Measurements from ENCODE around the gene PLXNC1.

The PLXNC1 gene

DNA sequence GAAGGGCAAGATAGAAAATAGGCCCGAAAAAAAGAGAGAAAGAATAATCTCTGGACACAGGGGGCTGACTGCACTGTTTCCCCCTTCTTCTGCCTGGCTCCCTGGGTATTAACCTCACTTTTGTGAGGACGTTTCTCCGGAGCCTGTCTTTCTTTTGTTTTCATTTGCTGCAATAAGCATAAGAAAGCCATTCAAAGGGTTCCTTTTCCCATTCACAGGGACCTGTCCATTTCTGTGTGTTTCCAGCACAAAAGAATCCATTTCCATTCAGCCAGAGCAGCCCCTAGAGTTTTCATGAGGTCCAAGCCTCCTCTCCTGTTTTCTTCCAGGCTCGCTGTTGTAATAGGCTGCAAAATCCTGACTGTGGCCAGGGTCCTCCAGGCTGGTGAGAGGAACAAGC, 16.8 kb downstream of the PLXNC1 start:
- DNase-seq, result no peak

DNA sequence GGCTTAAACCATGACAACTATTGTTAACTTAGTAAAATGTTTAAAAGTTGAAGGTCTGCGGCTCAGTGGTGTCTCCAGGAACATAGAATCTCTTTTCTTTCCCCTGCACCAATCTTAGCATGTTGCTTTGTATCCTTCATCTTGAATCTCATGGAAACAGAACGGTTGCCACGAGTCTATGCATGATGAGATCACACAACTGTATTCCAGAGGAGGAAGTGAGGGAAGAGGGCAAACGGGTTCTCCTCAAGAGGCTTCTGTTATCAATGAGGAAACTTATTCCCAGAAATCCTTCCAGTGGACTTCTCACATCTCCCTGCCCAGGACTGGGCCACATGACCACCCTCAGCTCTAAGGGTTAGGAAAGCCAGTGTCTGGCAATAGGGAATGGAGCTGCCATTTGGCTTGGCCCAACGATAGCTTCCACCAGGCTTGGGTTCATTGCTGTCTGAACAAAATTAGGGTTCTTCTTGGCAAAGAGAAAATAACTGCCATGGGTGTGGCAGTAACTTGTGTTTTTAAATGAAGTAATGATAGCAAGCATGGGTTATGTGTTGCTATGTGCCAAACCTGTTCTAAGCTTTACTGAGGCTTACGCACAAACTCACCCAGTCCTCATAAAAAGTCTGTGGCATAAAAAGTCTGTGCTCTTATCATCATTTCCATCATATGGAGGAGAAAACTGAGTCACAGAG, 17.4 kb downstream of the PLXNC1 start:
- DNase-seq, result no peak

DNA sequence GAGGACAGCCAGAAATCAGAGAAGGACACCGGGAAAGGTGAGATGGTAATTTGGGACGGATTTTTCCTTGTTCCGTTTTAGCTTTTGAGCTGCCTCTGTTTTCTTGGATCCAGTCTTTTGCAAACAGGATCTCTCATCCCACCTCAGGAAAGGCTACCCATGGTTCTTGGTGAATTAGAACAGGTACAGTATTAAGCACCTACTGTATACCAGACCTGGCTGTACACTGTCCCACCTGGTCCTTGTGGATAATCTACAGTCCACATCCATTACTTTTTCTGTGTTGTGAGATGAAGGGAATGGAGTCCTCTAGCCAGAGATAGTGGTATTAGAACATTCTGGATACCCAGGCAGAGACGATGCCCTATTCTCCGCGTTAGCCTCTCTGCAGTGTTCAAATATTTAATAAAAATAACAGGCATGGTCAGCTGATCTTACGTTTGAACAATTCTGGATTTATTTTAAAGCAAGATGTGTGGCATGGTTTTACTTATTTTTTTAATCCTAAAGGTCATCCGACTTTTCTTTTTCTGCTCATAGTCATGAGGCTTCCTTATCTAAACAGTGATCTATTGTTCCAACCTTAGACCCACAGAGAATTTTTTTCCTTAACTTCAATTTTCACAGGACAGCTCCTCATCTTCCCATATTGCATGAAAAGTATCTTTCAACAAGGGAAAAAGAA, 18.8 kb downstream of the PLXNC1 start:
- no peak for DNase-seq

DNA sequence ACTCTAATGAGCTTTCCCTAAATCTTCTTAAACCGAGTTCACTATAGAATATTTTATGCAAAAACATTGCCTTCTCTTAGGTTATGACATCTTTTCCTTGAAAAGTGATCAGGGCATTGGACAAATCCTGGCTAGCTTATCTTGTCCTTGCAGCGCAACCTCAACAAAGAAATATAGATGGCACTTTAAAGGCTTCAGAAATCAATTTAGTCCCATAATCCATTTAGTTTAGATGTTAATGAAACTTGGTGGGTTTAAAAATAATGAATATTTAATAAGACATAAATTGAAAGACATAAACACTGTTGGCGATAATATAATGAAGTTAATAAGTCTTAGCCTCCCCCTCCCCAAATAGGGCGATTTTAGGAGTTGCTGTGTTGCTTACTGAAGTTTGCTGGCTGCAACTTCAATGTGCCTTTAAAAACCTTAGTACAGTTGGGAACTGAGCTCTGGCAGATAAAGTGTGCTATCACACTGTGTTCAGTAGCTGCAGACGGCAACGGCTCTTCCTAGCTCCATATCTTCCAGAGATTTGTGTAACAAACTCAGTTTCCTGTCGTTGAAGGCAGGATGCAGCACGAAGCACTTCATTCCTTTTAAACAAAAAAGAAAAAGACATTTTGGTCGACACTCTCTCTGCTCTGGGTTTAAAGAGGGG, 19.5 kb downstream of the PLXNC1 start:
- no peak for DNase-seq

DNA sequence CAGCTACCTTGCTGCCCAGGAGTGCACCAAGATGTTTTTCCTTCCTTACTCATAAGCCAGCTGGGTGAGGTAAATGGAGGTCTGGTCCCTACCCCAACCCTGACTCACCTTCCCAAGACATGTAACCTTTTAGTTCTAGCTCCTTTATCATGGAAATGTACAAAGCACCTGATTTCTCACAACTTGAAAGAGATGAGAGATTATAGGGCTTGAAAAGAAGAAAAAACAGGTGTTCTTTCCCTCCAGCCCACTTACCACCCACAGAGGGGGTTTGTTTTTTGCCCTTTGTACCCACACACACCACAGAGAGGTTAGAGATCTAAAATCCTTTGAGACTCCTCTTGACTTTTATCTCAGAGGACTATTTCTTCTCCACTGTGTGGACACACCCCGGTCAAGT, 21.1 kb downstream of the PLXNC1 start:
- no peak for DNase-seq

DNA sequence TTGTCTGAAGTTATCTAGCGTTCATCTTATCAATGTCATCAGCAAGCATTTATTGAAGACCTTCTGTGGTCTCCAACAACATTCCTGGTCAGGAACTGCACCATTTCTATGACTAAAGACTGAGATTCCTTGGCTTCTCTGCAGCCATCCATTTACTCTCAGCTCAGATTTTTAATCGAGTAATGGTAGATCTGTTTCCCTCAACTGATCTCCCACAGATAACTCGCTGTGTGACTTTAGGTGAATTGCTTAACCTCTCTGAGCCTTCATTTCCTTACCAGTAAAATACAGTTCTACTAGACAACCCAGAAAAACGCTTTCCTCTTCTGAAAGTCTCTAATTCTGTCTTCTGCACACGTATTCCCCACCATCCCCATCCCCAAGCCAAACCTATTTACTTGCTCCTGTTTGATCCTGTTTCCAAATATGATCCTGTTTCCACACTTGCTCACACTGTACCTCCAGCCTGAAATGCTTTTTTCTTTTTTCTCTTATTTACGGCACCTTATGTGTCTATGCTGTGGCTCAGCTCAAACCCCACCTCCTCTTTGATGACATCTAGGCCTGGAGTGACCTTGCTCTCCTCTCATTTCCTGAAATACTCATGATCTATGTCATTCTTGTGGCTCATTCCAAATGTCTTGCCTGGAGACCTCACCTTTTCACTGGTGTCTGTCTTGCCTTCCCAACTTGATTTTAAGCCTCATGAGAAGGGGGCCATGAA, 21.8 kb downstream of the PLXNC1 start:
- no peak for DNase-seq

DNA sequence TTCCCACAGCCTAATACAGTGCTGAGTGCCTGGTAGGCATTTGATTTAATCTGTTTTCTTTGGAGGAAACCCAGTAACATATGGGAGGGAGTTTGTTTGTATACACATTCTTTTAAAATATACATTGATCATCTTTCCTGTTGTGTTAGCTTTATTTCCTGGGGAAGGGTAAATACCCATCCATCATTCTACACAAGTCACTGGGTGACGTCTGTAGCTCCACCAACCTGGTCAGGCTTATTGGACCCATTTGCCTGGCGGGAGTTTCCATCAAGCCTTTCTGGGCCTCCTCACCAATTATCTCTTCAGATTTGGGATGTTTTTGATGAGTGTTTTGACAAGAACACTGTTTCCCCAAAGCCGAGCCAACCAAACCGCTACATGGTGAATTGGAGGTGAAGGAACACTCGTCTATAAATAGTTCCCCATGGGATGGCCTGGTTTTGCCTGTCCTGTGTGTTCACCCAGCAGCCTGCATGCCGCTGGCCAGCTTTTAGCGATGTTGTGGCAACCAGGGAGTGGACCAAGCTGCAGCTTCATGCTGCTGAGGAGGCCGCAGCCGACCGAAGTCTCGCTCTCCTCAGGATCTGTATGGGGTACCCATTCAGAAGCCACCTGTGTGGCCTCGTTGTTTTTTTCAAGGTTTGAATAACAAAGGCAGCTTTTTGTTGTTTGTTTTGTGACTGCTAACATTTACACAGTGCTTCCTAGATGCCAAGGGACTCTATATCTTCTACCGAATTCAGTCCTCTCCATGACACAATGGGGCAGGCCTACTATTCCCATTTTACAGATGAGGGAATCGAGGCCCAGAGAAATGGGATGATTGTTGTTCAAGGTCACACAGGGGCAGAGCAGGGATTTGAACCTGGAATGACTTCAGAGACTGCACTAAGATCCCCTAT, 22.6 kb downstream of the PLXNC1 start:
- no peak for DNase-seq

DNA sequence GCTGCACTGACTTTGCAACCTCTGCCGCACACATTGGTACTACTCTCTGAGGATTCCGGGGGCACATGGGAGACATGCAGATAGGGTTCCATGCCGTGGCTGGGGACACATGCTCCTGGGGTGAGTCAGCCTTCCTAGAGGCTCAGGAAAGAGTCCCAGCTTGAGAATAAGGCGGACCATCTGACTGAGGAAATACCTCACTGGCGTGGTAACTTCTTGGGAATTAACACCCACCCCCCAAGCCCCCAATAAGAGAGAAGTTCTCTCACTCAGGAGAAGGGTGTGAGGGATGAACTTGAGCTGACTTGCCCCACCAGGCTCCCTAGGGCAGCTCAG, 23.2 kb downstream of the PLXNC1 start:
- DNase-seq, result no peak

DNA sequence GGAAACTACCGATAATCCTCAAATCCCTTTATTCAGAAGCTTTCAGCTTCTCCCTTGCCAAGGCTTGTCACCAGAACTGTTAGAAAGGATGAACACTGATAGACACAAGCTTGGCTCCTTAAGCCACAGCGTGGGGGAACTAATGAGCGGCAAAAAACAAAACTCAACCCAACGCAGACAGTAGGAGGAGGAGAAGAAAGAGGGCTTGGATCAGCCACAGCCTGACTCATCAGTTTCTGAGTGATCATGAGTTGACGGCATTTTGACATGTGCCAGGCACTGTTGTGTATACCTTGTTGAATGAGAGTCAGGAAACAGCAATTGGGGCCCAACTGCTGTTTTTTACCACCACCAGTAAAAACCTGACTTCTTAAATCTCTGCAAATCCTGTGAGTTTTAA, 23.7 kb downstream of the PLXNC1 start:
- DNase-seq, result no peak

DNA sequence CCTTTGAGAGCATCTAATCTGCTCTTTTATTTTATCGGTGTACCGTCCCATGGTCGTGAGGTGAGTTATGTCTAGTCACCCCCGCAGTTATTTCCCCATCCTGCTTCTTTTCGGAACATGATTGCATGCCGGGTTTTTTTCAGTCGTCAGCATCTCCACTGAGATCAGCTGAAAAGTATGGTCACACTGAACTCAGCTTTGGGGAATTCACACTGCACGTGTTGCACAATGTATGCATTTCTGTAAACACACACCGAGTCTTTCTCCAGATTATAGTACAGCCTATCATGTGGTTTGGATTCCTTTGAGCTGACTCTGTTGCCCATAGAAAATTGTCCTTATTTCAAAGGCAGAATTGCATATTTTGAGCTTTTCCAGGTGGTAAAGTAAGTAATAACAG, 24.6 kb downstream of the PLXNC1 start:
- no peak for DNase-seq

DNA sequence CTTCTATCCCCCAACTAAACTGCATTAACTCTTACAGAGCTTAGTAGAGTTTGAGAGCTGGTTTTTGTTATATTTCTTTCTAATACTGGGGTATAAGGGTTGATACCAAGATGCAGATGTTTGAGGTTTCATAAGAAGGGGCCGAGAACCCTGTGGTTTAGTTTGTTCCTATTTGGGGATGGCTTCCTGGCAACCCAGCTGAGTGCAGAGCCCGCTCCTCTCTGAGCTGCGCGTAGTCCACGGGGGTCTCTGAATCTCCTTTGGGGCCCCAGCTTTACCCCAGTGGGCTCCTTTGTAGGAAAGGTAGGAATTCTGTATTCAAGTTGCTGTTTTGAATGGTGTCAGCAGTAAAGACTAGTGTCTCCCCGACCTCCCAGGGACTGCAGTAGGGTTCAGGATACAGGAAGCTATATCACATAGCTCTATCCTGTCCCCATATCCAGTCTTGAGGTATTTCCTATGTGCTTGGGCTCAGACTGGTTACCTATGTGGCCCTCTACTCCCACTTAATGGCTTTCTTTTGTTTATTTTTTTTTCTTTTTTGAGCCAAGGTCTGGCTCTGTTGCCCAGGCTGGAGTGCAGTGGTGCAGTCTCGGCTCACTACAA, 25.4 kb downstream of the PLXNC1 start:
- DNase-seq, result no peak

DNA sequence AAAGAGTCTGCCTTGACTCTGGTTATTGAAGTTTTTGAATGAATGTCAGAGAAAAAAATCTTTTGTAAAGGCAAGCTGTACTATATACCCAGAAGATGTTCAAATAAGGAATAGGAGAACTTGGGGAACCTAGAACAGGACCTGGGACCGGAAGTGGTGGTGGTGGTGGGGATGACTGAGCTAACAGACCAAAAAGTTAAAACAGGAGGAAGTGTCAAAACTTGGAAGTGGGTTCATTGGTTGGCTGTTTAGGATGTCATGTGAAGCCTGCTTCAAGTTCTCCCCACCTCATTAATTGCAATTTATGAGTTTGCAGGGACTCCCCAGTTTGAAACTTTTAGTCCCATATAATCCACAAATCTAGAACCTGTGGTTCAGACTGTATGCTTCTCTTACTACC, 26.2 kb downstream of the PLXNC1 start:
- no peak for DNase-seq

DNA sequence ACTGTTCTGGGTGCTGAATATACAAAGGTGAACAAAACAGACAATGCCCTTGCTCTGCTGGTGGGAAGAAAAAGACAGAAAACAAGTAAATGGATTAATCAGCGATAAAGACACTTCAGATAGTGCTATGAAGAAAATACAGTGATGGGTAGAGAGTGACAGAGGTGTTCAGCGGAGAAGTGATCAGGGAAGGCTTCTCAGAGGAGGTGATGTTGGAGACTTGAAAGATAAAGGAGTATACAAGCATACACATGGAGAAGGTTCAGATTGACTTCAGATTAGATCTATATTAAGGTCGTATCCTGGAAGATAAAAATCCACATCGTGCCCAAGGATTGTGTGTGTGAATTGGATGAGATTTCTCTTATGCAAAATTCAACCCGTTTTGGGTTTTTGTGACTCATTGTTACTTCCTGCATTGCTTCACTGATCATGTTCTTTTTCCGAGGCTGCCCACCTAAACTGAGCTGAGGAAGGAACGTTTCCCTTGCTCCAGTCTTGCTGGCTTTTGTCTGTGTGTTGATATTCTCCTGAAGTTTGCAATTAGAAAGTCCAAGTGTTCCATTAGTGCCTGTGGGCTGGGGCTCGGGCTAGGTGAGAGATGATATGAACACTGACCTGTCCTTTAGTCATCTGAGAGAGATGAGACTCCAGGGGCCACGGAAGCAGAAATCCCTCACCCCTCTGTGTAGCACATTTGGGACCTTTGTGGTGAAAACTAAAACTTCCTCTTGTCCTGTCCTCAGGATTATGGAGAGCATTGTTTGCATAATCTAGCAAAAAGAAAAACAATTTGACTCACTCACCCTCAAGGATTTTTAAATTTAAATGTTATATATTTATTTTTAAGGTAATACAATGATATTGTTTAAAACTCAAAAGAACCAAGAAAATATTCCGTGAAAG, 27.6 kb downstream of the PLXNC1 start:
- DNase-seq, result no peak

DNA sequence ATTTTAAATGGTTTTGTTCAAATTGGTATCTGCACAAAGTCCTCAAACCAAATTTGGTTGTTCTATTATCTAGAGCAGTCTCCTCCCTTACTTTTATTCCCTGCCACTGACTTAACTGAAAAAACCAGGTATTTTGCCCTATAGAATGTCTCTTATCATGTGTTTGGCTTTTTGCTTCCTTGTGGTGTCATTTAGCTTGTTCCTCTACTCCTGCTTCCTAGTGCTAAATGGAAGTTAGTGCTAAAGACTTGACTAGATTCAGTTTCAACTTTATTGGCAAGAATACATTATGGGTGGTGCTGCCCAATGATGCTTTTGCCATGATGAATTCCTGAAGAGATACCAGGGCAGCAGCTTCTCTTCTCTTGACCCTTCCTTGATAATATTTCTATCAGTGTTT, 29.7 kb downstream of the PLXNC1 start:
- no peak for DNase-seq

DNA sequence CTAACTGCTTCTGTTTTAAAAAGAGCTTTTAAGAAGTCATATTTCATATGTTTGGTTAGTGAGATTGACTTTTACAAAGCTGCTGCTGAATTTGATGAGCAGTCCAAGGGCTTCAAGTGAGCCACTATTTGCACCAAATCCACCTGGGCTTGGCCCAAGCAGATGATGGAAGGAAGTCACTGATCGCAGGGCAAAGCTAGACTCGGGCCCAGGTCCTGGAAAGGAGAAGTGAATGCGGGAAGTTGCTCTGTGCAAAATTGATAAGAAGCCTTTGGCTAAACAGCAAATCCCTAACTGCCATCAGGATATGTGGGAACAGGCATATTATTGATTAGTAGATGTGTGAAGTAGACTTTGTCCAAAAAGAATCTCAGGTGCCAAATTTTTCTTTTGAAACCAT, 30.5 kb downstream of the PLXNC1 start:
- DNase-seq, result no peak

DNA sequence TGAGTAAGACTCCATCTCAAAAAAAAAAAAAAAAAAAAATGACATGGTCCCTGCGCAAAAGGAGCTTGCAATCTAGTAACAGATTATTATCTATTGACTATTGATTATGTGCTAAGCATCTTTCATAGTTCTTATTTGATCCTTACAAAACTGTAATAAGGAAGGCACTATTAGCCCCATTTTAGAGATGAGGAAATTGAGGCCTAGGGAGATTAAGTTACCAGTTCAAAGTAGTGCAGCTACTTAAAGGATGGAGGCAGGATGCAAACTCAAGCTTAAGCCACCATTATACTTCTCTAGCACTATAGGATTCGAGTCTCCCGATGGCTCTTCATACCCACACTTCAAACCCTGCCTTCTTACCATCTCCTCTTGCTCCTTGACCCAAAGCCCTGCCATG, 31.3 kb downstream of the PLXNC1 start:
- DNase-seq, result no peak

DNA sequence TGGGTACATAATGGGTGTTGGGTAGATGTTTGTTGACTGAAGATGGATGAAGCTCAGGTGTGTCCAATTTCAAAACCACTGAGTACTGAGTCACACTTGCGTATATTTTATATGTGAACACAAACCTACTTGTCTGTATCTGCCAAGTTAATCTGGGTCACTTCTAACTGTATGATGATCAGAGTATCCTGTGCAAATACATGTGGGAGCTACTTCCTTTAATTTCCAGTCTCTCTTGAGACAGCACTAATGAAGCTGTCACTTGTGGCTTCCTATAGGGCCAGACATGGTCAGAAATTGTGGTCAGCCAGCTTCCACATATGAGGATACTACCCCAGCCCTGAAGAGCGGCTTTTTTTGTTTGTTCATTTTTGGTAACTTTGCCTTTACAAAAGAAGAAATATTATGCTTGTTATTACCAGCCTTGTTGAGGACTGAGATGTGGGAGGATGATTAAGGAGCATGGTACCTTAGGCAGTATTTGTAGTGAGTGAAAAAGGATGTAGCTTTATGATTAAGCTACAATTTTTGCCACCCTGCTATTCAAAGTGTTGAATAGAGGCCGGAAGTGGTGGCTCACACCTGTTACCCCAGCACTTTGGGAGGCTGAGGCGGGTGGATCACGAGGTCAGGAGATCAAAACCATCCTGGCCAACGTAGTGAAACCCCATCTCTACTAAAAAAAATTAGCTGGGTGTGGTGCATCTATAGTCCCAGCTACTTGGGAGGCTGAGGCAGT, 32.4 kb downstream of the PLXNC1 start:
- peak; percentile 20 for DNase-seq

DNA sequence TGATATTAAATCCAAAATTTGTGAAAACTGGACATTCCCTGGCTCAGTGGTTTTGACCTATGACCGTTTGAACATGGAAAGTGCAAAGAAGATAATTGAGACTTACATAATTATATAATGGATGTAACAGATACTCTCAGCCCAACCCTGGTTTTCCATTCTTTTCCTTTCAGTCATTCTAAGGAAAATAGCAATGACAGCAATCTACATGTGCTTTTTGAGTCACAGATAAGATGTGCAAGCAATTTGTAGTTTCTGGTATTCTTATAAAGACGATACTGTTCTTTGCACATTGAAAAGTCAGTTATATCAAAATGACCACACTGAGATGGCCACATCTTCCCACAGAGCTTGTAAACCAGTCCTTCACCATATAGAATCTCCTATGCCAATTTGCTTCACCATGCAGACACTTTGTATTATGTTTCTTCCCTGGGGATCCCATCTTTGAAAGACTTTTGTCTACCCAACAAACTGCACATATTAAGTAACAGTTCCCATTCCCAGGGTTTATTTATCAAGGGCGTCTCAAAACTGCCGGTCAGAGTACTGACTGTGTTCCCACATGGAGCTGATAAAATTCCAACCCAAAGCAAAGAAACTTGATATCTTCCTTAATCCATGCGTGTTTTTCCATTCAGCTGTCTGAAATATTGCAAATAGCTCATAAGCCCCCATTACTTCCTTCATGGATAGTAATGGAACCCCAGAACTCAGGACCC, 34.8 kb downstream of the PLXNC1 start:
- no peak for DNase-seq

DNA sequence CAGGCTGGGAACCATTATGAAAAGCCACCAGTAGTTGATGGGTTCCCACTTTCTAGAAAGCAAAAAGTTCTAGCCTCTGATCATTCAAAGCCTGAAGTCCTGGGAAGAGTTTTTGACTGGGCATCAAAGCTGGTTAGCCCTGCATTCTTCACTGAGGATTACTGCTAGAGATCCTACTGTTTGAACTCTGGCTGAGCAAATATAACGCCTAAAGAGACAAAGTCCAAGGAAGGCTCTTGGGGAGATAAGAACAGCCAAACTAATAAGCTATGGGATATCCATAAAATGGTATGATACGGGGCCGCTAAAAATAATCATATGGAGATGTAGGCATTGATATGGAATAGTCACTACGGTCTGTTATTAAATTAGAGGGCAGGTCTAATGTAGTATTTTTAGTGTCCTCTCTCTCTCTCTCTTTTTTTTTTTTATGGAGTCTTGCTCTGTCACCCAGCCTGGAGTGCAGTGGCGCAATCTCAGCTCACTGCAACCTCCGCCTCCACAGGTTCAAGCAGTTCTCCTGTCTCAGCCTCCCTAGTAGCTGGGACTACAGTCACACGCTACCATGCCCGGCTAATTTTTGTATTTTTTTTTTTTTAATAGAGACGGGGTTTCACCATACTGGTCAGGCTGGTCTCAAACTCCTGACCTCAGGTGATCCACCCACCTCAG, 35.5 kb downstream of the PLXNC1 start:
- DNase-seq, result no peak

Data from activated gamma-delta T cell treated with Interleukin-2 at 50 U/mL for 16 hours (primary cell).